OCI-M2 (cell line): ENCODE measurements around the gene AEN.

ENCODE experiments used
- DNase-seq: peaks from one replicate; lab custom pipeline; 2025; ENCODE audit not compliant: unreplicated experiment; lab: John Stamatoyannopoulos, UW

Gene AEN

GRCh38 chr15:88613074-88613944, 7.8 kb upstream of the AEN start:
- DNase-seq = no peak

DNA sequence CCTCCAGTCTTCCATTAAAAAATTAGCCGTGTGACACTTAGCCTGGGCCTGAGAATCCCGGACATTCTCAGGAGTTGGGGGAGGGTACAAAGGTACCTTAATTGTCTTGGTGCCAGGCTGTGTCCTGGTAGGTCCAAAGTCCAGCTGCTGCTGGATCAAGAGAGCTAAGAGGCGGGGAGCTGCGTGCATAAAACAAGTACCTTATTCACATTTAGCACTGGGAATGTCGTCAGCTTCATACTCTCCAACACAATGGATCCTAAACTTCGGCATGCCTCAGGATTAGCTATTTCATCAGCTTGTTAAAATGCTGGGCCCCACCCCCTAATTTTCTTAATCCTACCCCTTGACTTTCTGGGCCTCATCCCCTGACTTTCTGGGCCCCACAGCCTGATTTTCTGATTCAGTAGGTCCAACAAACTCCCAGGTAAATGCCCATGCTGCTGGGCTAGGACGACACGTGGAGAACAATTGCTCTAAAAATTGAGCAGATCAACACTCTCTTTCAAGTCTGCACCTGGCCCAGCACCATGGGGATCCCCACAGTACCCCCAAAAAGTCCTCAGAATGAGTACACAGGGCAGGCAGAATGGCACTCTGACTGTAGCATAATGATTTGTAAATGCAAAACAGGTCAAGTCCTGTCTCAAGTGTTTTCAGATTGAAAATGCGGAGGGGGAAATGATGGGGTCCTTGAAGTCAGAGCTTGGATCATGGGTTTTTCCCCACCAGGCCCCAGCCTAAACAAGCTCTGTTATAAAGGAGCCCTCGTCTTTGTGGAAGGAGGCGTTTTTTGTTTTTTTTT, 5.6 kb upstream of the AEN start:
- DNase-seq = no peak

GRCh38 chr15:88616240-88616639, 4.9 kb upstream of the AEN start:
- no peak for DNase-seq

DNA sequence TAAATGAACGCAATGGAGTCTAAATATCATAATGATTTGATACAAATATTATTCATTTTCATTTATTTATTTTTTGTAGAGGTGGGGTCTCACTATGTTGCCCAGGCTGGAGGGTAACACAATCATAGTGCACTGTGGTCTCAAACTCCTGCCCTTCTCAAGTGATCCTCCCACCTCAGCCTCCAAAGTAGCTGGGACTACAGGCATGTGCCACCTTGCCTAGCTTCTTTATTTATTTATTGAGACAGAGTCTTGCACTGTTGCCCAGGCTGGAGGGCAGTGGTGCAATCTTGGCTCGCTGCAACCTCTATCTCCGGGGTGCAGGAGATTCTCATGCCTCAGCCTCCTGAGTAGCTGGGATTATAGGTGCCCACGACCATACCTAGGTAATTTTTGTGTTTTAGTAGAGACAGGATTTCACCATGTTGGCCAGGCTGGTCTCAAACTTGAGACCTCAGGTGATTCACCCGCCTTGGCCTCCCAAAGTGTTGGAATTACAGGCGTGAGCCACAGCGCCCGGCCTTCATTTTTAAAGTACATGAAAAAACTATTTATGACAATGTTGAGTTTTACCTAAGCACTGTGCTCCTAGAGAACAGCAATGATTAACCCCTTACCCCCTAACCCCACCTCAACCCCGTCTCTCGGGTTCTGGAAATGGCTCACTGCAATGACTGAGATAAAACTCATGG, 4.0 kb upstream of the AEN start:
- DNase-seq = no peak

- DNase-seq = no peak
Measured at GRCh38 chr15:88617790-88618189, 3.4 kb upstream of the AEN start.

DNA sequence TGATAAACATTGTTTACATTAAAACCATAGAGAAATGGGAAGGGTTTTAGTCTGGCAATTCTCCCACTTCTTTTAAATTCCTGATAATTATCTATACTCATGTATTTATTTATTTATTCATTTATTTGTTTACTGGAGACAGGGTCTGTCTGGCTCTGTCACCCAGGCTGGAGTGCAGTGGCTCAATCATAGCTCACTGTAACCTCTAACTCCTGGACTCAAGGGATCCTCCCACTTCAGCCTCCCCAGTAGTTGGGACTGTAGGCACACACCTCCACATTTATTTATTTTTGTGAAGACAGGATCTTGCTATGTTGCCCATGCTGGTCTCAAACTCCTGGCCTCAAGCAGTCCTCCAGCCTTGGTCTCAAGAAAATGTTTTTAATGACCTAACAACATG, 2.5 kb upstream of the AEN start:
- DNase-seq = no peak

- no peak for DNase-seq
Measured at GRCh38 chr15:88619796-88620195, 1.3 kb upstream of the AEN start.

- DNase-seq = no peak
Measured at GRCh38 chr15:88621789-88622604, 857 bp downstream of the AEN start.

- no peak for DNase-seq
Measured at GRCh38 chr15:88622605-88622975, 1.4 kb downstream of the AEN start.

DNA sequence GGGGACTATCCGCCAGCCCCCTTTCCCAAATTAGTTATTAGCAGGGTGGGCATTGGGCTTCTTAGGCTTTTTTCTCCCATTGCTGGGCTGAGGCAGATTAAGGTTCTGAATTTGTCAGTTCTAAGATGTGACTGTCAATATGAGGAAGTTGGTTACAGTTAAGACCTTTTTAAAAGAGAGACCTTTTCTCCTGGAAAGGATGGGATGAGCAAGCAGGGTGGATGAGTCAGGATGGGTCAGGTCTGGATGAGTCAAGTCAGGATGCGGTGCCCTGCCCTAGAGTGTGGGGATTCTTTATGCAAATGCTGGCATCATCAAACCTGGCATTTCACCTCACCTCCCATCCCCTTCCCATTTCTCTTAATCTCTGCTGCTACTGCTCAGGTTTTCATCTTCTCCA, 1.9 kb downstream of the AEN start:
- no peak for DNase-seq

DNA sequence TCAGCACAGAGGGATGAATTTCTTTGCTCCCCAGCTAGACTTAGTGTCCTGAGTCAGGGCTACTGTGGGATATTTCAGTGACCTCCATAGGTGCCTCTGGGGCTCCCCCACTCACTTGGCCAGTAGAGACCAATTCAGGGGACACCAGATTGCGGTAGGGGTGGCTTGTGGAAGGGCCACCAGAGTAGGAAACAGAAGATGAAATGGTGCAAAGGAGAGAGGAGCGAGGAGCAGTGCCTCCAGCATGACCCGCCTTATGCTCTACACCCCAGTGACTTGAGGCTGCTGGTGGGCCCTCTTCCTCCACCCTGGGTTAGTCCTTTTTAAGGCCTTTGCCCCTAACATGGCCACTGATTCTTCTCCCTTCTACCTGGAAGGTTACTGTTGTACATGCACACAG, 2.5 kb downstream of the AEN start:
- no peak for DNase-seq

DNA sequence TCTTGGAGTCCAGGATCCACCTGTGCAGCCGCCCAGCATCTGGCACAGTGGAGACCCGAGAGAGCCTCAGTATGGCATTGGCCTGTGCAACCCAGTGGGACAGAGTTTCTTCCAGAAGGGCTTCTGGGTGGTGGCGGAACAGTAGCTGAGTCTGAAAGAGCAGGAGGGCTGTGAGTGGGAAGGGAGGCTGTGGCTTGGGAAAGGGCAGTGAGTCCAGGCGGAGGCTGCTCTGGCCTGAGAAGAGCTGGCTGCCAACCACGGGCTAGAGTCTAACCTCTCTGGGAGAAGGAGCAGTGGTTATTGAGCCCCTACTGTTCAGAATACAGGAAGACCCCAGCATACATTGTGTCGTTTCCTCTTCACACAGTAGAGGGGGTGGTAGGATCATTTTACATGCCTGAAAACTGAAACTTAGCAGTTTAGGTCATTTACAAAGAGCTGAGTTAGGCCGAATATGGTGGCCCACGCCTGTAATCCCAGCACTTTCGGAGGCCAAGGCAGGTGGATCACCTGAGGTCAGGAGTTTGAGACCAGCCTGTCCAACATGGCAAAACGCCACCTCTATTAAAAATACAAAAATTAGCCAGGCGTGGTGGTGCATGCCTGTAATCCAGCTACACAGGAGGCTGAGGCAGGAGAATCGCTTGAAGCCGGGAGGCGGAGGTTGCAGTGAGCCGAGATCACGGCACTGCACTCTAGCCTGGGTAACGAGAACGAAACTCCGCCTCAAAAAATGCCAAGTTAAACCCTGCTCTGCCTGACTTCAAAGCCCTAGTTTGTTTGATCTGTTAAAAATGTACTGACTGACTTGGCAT, 3.2 kb downstream of the AEN start:
- no peak for DNase-seq

DNA sequence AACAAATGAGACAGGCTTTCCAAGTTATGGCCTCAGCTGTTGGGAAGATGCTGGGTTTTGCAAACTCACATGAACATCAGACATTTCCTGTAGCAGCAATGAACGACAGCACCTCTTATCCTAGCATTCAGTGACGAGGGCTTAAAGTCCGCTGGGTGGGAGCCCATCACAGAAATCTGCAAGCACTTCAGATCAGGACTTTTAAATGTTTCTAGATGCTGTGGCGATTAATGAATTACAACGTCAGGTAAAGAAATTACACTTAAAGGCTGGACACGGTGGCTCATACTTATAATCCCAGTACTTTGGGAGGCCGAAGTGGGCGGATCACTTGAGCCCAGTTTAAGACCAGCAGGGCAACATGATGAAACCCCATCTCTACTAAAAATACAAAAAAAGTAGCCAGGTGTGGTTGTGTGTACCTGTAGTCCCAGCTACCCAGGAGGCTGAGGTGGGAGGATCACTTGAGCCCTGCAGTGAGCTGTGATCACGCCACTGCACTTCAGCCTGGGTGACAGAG, 3.9 kb downstream of the AEN start:
- DNase-seq = no peak

- DNase-seq = no peak
Measured at GRCh38 chr15:88625943-88626741, 5.0 kb downstream of the AEN start.

DNA sequence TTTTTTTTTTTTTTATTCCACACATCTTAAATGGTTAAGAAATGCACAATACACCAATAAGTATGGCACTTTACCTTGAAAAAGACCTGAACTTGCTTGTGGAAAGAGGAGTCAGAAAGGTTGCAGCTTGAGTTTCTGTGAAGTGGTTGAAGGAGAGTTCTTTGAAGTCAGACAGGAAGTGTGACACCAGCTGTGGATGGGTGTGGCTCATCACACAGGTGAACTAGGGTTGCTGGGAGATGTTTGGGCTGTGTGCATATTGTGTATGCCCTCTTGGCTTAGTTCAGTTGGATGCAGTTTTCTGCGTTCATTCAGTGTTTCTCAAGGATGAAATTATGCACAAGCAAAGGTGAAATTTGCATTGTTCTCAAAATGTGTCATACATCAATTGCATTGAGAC, 6.3 kb downstream of the AEN start:
- DNase-seq = no peak

DNA sequence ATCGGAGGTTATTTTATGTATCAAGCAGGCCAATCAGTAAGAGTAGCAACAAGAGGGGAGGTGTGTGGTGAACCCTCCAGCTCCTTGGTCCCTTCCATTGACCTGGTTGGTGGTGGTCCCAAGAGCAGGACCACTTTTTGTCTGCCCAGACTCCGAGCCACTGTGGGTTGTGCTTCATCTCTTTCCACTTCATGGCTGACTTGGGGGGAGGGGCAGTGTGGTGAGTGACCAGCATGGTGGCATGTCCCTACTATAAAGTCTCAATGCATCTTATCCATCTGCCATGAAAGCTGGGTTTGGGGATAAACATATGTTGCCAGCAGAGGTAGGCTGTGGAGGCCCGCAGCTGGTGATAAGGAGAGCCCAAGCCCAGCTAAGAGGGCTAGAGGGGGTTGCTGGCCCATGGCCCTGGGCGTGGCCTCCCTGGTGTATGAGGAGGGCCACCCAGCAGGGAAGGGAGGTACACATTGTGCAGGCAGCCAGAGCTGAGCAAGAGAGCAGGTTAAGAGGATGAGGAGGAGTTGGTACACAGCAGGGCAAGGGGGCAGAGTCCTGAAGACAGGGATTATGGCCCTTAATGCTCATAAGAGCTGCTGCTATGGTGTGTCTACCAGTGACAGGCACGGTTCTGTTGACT, 7.0 kb downstream of the AEN start:
- DNase-seq = no peak

DNA sequence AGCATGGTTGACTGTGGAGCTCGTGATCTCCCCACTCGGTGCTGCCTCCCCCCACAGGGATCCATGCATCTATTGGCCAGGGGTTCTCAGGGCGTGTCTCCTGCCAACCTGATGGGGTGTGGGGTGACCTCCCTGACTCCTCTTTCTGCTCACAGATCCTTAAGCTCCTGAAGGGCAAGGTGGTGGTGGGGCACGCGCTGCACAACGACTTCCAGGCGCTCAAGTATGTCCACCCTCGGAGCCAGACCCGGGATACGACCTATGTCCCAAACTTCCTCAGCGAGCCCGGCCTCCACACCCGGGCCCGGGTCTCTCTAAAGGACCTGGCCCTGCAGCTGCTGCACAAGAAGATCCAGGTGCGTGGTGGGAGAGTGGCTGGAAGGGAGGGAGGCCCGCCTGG, 7.9 kb downstream of the AEN start:
- no peak for DNase-seq

DNA sequence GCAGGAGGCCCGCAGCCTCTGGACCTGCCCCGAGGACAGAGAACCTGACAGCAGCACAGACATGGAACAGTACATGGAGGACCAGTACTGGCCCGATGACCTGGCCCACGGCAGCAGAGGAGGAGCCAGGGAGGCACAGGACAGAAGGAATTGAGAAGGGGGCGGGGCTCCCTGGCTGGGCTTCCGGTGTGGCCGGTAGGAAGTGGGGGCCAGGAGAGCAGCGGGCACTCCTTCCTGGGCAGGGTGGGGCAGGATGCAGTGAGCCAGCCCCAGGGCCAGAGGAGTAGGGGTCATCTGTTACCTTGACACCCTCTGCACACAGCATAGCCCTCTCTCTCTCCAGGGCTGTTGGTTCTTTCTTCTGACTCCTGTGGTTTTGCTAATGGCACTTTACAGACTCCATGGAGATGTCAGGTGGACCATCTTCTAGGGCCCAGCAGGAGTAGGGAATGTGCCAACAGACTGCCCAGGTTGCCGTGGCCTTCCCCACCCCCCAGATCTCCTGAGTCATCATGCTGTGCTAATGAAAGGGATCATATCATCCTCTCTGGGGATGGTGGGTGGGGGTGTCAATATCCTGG, 9.1 kb downstream of the AEN start:
- DNase-seq = no peak
